Natural killer cell treated with Interleukin-12 subunit alpha and Interleukin-12 subunit beta and Interleukin-15 and Interleukin-18, amount 100 ng/mL, for 72 hours (primary cell): ENCODE data around the gene MEIS1. TPM values are rescaled to one million over a fixed set of nuclear protein-coding genes. Genes with fewer than 3 reads are reported as not detected.

Source experiments
- ATAC-seq, 2 donors: fragments of 150-1000 bp; cut with Tn5 transposase in 1 of 2; sonication (Bioruptor Pico), chemical (Tn5 transposase) in 1 of 2; 2 replicates each; pipeline ENCODE4 v1.10.0; 2021
- DNase-seq: peaks from one replicate; pipeline ENCODE4 v3.0.0; 2022; ENCODE audit warnings: low spot score
- H3K27ac Mint-ChIP-seq, 2 donors: 1 replicate in 1 of 2; 2 replicates in 1 of 2; pipeline ENCODE4 v1.8.0; 2022; ENCODE audit warnings: mixed read lengths in 2 of 2, mild to moderate bottlenecking in 1 of 2, moderate library complexity in 1 of 2
- H3K27me3 Mint-ChIP-seq, 2 donors: 1 replicate in 1 of 2; 2 replicates in 1 of 2; pipeline ENCODE4 v1.8.0; 2022; ENCODE audit warnings: mixed read lengths in 2 of 2
- H3K36me3 Mint-ChIP-seq: one replicate; pipeline ENCODE4 v1.8.0; 2022; ENCODE audit warnings: mixed read lengths
- H3K4me1 Mint-ChIP-seq, 2 donors: 1 replicate in 1 of 2; 2 replicates in 1 of 2; pipeline ENCODE4 v1.8.0; 2022; ENCODE audit warnings: low read depth in 2 of 2, mixed read lengths in 2 of 2, mild to moderate bottlenecking in 1 of 2
- H3K4me3 Mint-ChIP-seq: one replicate; pipeline ENCODE4 v1.8.0; 2022; ENCODE audit warnings: mixed read lengths
- H3K9me3 Mint-ChIP-seq: 2 replicates; pipeline ENCODE4 v1.8.0; 2022; ENCODE audit warnings: mixed read lengths
- total RNA-seq, 2 donors: library from RNA; stranded (reverse); gene quantifications; one replicate each; pipeline ENCODE4 v1.2.3, GENCODE V29; 2022

MEIS1 gene
- total RNA-seq, 2 donors from 2014 or later = 0.53 to 3.6 TPM

DNA sequence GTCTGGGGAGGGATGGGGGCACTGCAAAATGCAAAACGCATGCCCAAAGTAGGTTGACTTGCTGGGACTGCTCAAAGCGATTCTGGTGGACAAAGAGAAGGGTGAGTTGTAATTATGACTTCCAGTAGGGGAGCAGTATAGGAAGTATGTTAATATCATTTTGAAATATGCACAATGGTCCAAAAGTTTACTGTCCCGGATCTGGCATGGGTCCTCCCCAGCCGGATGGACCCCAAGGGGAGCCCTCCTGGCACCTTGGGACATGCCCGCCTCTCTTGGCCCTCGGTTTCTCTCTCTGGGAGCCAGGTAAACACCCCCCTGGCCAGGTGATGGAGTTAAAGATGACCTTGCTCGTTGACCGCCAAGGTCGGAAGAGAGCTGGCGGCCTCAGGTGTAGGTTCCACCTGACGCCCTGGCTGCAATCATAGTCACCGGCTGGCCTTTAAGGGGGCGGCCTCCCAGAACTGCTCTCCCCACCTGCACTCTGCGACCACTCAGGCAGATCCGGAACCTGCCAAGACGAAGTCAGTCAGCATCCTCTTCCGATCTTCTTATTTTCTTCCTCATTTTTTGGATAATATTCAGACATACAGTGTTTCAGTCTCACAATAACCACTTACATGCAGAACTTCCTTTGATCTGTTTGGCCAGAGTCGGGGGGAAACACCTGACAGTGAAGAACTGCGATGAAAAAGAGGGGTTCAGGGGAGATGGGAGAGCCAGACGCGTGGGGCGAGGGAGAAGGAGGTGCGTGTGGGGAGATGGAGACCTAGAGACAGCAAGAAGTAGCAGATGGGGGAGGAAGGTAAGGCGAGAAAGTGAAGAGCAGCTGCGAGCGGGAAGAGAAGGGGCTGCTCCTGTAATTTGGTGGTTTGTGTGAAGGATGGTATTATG is 148.3 kb downstream of the MEIS1 start:
- no peak for ATAC-seq

DNA sequence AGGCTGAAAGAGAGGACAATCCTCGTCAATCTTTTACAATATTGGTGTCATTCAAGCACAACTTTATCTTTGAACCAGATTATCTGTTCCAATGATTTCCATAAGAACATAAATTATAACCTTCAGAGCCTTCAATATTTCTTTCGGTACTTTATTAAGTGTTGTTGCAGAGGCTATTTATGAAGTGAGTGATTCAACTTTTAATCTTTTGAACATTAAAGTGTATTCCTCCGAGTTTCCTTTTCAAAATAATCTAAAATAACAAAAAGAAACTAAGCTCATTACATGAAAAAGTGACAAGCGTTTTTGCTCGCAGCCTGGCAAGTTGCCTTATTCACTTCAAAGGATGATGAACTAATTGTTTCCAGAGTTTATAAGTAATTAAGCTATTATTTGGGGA is 149.0 kb downstream of the MEIS1 start:
- ATAC-seq = no peak
- Mint-ChIP-seq H3K36me3 (peaks cover 6% of the 10 kb centered on the region), H3K4me1 (peaks cover 0 to 4% of the 10 kb centered on the region in 2 donors), H3K9me3 (peaks cover 4% of the 10 kb centered on the region), H3K4me3 (no peak overlapping the region), H3K27me3 (peaks cover 19 to 22% of the 10 kb centered on the region in 2 donors), H3K27ac (no peak overlapping the region)
- DNase-seq = no peak

More for the DNA sequence above, 148.3 kb downstream of the MEIS1 start:
- Mint-ChIP-seq H3K27me3 (peaks cover 26 to 27% of the 10 kb centered on the region in 2 donors), H3K4me1 (peaks cover 0 to 4% of the 10 kb centered on the region in 2 donors), H3K9me3 (peaks cover 4% of the 10 kb centered on the region), H3K36me3 (peaks cover 6% of the 10 kb centered on the region), H3K27ac (no peak overlapping the region), H3K4me3 (no peak overlapping the region)
- no peak for DNase-seq

- Mint-ChIP-seq H3K27ac (no peak overlapping the region), H3K9me3 (peaks cover 4% of the 10 kb centered on the region), H3K36me3 (no peaks in the 10 kb centered on the region), H3K4me1 (peaks cover 0 to 4% of the 10 kb centered on the region in 2 donors), H3K27me3 (peaks cover 7 to 15% of the 10 kb centered on the region in 2 donors), H3K4me3 (no peak overlapping the region)
- DNase-seq (no peak), ATAC-seq (no peak)
Observed at GRCh38 chr2:66585587-66585986, 150.7 kb downstream of the MEIS1 start.

DNA sequence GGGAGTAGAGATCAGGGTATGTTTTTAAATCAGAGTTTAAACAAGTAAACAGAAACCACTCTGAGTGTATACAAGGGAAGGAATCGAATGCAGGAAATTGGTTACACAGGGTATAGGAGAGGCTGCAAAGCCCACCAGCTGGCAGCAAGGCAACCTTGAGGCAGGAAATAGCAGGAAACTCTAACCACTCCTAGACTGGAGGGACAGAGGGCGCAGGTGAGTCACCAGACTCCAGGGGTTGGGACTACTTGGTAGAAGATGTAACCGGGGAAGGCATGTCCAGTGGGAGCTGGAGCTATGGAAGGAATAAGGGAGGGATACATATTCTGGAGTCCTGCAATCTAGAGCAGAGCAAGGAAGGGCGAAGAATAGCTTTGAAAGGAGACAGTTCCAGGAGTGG is 152.3 kb downstream of the MEIS1 start:
- no peak overlapping the region for H3K27ac Mint-ChIP-seq
- ATAC-seq = no peak
- no peaks in the 10 kb centered on the region for H3K36me3 Mint-ChIP-seq
- H3K4me1 Mint-ChIP-seq = no peaks in the 10 kb centered on the region
- no peak overlapping the region for H3K4me3 Mint-ChIP-seq
- H3K27me3 Mint-ChIP-seq = peaks cover 0 to 9% of the 10 kb centered on the region in 2 donors
- no peak for DNase-seq
- H3K9me3 Mint-ChIP-seq = no peaks in the 10 kb centered on the region

GRCh38 chr2:66594001-66594400 is 159.1 kb downstream of the MEIS1 start:
- Mint-ChIP-seq H3K27ac (no peak overlapping the region), H3K9me3 (no peaks in the 10 kb centered on the region), H3K27me3 (peaks cover 0 to 5% of the 10 kb centered on the region in 2 donors), H3K4me1 (no peaks in the 10 kb centered on the region), H3K4me3 (no peak overlapping the region), H3K36me3 (no peaks in the 10 kb centered on the region)
- no peak for ATAC-seq
- no peak for DNase-seq

DNA sequence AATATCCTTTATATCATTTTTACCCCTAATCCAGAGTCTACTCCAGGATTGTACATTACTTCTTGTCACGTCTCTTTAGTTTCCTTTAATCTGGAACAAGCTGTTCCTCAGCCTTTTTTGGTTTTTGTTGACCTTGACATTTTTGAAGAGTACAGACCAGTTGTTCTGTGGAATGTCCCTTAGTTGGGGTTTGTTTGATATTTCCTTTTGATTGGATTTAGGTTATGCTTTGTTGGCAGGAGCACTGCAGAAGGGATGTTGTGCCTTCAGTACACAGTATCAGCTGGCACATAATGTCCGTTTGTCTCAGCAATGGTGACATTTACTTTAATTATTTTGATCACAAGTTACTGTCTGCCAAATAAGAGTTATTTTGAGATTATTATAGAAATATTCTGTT is 160.6 kb downstream of the MEIS1 start:
- H3K4me1 Mint-ChIP-seq = no peaks in the 10 kb centered on the region
- H3K9me3 Mint-ChIP-seq = no peaks in the 10 kb centered on the region
- no peaks in the 10 kb centered on the region for H3K36me3 Mint-ChIP-seq
- H3K4me3 Mint-ChIP-seq = no peak overlapping the region
- H3K27ac Mint-ChIP-seq = no peak overlapping the region
- H3K27me3 Mint-ChIP-seq = peaks cover 0 to 2% of the 10 kb centered on the region in 2 donors
- no peak for DNase-seq
- no peak for ATAC-seq

- peaks cover 0 to 2% of the 10 kb centered on the region in 2 donors for H3K27me3 Mint-ChIP-seq
- no peak overlapping the region for H3K27ac Mint-ChIP-seq
- H3K4me1 Mint-ChIP-seq = no peaks in the 10 kb centered on the region
- DNase-seq (no peak), ATAC-seq (no peak)
- no peaks in the 10 kb centered on the region for H3K36me3 Mint-ChIP-seq
- H3K9me3 Mint-ChIP-seq = no peaks in the 10 kb centered on the region
- no peak overlapping the region for H3K4me3 Mint-ChIP-seq
Observed at GRCh38 chr2:66596256-66596655, 161.3 kb downstream of the MEIS1 start.

DNA sequence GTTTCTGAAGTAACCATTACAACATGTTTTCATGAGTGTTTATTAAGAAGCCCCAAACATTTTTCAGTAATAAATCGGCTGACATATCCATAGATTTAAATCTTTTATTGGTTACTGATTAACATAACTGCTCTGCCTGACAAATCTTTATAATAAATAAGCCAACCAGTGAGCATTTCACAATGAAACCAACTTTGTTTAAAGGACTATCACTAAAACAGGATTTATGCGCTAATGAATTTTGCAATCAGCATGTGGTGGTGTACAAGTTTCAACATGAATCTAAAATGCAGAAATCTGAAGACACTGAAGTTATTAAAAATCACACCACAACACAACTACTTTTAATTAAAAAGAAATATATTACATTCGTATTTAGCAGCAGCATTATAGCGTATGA is 166.7 kb downstream of the MEIS1 start:
- H3K4me1 Mint-ChIP-seq = no peaks in the 10 kb centered on the region
- no peaks in the 10 kb centered on the region for H3K36me3 Mint-ChIP-seq
- DNase-seq (no peak), ATAC-seq (no peak)
- H3K27ac Mint-ChIP-seq = no peak overlapping the region
- H3K27me3 Mint-ChIP-seq = peaks cover 0 to 2% of the 10 kb centered on the region in 2 donors
- H3K4me3 Mint-ChIP-seq = no peak overlapping the region
- H3K9me3 Mint-ChIP-seq = no peaks in the 10 kb centered on the region

DNA sequence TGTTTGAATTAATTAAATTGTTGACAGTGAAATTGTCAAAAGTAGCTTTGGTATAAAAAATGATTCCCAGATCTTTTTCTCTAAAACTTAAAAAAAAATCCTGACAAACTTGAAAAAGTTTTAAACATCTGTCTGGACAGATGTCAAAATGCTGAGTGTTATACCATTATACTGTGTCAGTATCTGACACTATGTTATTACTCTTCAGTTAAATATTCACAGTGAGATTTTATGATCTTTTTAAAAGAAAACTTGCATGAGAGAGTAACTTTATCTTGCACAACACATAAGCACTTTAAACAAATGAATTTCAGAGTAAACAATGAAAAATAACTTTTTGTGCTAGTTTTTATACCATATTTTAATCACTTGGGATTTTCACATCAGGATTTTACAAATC is 167.4 kb downstream of the MEIS1 start:
- Mint-ChIP-seq H3K36me3 (no peaks in the 10 kb centered on the region), H3K4me1 (no peaks in the 10 kb centered on the region), H3K27ac (no peak overlapping the region), H3K4me3 (no peak overlapping the region), H3K9me3 (no peaks in the 10 kb centered on the region), H3K27me3 (peaks cover 0 to 2% of the 10 kb centered on the region in 2 donors)
- no peak for DNase-seq
- no peak for ATAC-seq

DNA sequence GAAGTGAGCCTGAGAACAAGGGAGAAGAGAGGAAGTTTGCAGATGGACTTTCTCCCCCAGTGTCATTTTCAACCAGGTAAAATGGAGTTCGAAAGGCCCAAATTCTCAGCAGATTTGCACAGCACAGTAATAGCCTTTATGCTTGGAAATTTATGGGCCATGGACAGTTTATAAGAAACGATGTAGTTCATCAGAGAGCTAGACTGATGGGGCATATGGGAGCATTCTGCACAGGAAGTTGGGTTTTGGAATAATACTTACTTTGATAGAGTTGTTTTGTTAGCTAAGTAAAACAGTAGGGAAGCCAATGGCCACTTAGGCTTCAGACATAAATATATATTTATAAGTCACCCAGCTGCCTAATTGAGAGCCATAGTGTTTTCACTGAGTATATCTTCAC is 169.4 kb downstream of the MEIS1 start:
- H3K4me1 Mint-ChIP-seq = no peaks in the 10 kb centered on the region
- ATAC-seq = no peak
- H3K27ac Mint-ChIP-seq = no peak overlapping the region
- DNase-seq = no peak
- no peak overlapping the region for H3K4me3 Mint-ChIP-seq
- peaks cover 0 to 2% of the 10 kb centered on the region in 2 donors for H3K27me3 Mint-ChIP-seq
- H3K36me3 Mint-ChIP-seq = no peaks in the 10 kb centered on the region
- H3K9me3 Mint-ChIP-seq = no peaks in the 10 kb centered on the region

DNA sequence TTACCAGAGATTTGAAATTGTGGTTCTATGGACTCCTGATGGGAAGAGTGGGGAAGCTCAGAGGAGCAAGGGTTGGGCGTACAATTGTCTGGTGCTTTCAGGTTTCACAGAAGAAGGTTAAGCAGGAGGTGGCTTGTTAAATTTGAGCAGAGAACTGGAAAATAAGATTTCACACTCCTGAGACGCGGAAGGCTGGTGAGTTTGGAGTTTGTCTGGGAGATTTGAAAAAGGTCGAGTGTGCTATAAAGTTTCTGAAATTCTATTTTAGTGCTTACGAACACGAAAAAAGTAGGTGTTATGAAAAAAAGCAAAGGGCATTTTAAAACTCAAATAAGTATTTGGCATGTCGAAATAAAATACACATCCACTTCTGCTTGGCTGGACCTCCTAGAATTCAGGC is 170.1 kb downstream of the MEIS1 start:
- Mint-ChIP-seq H3K4me3 (no peak overlapping the region), H3K36me3 (no peaks in the 10 kb centered on the region), H3K9me3 (no peaks in the 10 kb centered on the region), H3K27ac (no peak overlapping the region), H3K4me1 (no peaks in the 10 kb centered on the region), H3K27me3 (peaks cover 0 to 2% of the 10 kb centered on the region in 2 donors)
- DNase-seq (no peak), ATAC-seq (no peak)

GRCh38 chr2:66607152-66607551 is 172.2 kb downstream of the MEIS1 start:
- no peaks in the 10 kb centered on the region for H3K36me3 Mint-ChIP-seq
- H3K9me3 Mint-ChIP-seq = no peaks in the 10 kb centered on the region
- ATAC-seq = no peak
- DNase-seq = no peak
- H3K27ac Mint-ChIP-seq = no peak overlapping the region
- no peaks in the 10 kb centered on the region for H3K4me1 Mint-ChIP-seq
- H3K27me3 Mint-ChIP-seq = peaks cover 0 to 2% of the 10 kb centered on the region in 2 donors
- no peak overlapping the region for H3K4me3 Mint-ChIP-seq
